SJCRH30 (cell line): ENCODE results near the gene ARL3. TPM values are rescaled to one million over a fixed set of nuclear protein-coding genes. Genes with fewer than 3 reads are reported as not detected.
A peak's percentile ranks its signal among the peaks of the same experiment; 100 is the strongest.

ENCODE experiments used
- DNase-seq, 2 experiments: peaks; one replicate each; pipeline ENCODE4 v3.0.0-alpha.2; 2015 to 2020
- H3K27ac ChIP-seq: fragments of 250-450 bp; sonication (Bioruptor Pico); 2 replicates; pipeline ENCODE4 v1.5.1; 2020; ENCODE audit warnings: mild to moderate bottlenecking, moderate library complexity
- H3K27me3 ChIP-seq: fragments of 250-450 bp; sonication (Bioruptor Pico); 2 replicates; pipeline ENCODE4 v1.5.1; 2020; ENCODE audit warnings: mild to moderate bottlenecking, moderate library complexity
- H3K36me3 ChIP-seq: fragments of 250-450 bp; sonication (Bioruptor Pico); 2 replicates; pipeline ENCODE4 v1.5.1; 2020; ENCODE audit warnings: mild to moderate bottlenecking, moderate library complexity
- H3K4me1 ChIP-seq: fragments of 250-450 bp; sonication (Bioruptor Pico); 2 replicates; pipeline ENCODE4 v1.5.1; 2020; ENCODE audit warnings: mild to moderate bottlenecking, moderate library complexity
- H3K4me3 ChIP-seq: fragments of 250-450 bp; sonication (Bioruptor Pico); 2 replicates; pipeline ENCODE4 v1.5.1; 2020; ENCODE audit warnings: mild to moderate bottlenecking, moderate library complexity
- H3K9me3 ChIP-seq: fragments of 250-450 bp; sonication (Bioruptor Pico); replicated peaks from 2 replicates; pipeline ENCODE4 v1.5.1; 2020; ENCODE audit warnings: mild to moderate bottlenecking, moderate library complexity
- total RNA-seq: library from RNA; depleted of rRNA; stranded (reverse); fragments of >200 nt; shearing (Covaris generic); gene quantifications from 2 replicates; pipeline ENCODE4 v1.2.3, GENCODE V29; 2014

ARL3 gene
- total RNA-seq, 1 experiment from 2014 or later, result 17.6 TPM

DNA sequence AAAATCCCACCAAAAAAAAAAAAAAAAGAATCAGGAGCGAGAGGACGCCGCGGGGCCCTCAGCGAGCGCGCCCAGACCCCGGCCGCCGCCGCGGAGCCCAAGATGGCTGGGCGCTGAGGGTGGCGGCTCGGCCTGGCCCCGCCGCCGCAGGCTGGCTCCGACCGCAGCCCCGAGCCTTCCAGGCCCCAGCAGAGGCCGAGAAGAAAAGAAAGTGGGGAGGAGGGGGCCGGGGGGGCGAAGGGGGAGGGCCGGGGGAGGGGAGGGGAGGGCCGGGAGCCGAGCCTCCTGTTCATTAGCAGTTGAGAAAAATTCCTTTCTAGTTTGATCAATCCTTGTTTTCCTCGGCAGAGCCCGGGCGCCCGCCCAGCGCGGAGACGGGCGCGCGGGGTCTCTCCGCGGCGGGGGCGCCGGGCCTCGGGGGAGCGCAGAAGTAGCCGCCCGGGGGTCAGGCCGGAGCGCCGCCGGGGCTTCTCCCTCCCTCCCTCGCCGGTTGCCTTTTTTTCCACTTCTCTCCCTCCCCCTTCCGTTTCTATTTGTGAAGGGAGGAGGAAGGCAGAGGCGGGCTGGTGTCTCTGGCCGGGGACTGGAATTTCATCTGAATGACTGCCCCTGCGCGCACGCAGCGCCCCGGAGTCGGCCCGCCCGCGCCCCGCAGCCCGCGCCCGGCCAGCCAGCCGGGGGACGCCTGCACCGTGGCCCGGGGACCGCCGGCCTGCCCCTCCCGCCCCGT, 70.7 kb downstream of the ARL3 start:
- Histone ChIP-seq H3K4me1 (peaks cover 17% of the 10 kb centered on the region), H3K9me3 (no peaks in the 10 kb centered on the region), H3K4me3 (peak overlapping the region; percentile 86), H3K27me3 (no peaks in the 10 kb centered on the region), H3K27ac (peak overlapping the region; percentile 80), H3K36me3 (0 out of 2 replicates have a peak, but pooled peaks cover 2% of the 10 kb centered on the region)
- DNase-seq, result peak; percentile 75 to 77

DNA sequence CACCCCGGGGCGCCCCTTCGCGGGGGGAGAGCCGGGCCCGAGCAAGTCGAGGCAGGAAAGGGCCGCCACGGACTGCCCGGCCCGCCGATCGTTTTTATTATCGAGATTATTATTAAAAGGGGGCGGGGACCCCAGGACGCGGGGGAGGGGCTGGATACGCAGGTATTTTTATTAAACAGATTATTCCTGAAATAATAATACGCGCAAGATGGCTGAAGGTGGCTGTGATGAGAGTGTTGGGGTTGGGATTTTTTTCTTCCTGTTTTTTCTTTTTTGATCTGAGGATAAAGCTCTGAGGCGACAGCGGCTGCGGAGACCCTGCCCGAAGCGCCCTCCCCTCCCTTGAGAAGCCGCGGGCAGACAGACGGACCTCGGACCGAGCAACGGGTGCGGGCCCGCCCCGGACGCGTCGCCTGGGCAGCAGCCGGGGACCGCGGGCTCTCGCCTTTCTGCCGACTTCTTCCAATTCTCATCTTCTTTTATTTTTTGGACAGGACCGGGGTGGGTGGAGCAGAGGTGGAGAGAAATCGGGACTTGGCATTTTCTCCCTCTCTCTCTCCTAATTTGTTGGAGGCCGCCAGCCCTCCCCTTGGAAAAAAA, 71.4 kb downstream of the ARL3 start:
- H3K27ac ChIP-seq, result peak overlapping the region; percentile 80
- peak overlapping the region; percentile 86 for H3K4me3 ChIP-seq

DNA sequence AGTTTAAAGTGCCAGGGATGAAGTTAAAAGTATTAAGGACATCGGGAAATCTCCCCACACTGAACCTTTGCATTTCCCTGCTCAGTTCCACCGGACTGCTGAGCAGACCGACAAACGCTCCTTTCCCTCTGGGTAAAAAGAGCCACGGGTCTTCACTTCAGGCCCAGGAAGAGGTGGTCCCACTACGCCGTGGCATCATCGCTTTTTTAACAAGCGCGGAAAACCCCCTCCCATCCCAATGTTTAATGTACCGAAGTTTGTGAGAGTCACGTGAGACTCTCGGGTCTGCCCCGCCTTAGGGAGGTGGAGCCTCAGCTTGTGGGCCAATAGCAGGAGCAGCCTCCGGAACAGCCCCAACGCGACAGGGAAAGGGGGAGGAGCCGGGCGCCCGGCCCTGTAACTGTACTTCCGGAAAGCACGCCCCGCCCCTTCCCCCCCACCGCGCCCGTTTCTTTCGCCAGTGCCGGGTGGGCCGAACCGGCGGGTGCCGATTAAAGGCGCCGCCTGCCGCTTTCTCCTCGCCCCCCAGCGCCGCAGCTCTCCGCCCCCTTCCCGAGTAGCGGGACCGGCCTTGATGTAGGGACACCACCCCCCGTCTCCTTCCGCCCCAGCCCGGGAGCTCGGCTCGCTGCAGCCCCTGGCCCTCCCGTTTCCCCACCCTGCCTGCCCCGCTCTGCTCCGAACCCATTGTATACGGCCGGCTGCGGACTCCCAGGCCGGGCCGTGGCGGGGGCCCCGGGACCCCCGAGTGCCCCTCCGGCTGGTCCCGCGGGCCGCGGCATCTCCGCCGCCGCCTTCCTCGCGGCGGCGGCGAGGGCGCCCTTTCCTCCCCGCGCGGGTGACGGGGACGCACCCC, 72.1 kb downstream of the ARL3 start:
- H3K4me3 ChIP-seq, result peak overlapping the region; percentile 86
- H3K27me3 ChIP-seq, result no peaks in the 10 kb centered on the region
- no peaks in the 10 kb centered on the region for H3K9me3 ChIP-seq
- H3K27ac ChIP-seq, result peak overlapping the region; percentile 80
- DNase-seq, result peak; percentile 99
- H3K36me3 ChIP-seq, result no peaks in the 10 kb centered on the region
- H3K4me1 ChIP-seq, result peaks cover 5% of the 10 kb centered on the region; the same call in 1 of the 2 replicates

More for the DNA sequence above, 71.4 kb downstream of the ARL3 start:
- no peaks in the 10 kb centered on the region for H3K27me3 ChIP-seq
- no peaks in the 10 kb centered on the region for H3K9me3 ChIP-seq
- H3K36me3 ChIP-seq, result 0 out of 2 replicates have a peak, but pooled peaks cover 2% of the 10 kb centered on the region
- H3K4me1 ChIP-seq, result peaks cover 10% of the 10 kb centered on the region
- peak; percentile 38 to 52 for DNase-seq

DNA sequence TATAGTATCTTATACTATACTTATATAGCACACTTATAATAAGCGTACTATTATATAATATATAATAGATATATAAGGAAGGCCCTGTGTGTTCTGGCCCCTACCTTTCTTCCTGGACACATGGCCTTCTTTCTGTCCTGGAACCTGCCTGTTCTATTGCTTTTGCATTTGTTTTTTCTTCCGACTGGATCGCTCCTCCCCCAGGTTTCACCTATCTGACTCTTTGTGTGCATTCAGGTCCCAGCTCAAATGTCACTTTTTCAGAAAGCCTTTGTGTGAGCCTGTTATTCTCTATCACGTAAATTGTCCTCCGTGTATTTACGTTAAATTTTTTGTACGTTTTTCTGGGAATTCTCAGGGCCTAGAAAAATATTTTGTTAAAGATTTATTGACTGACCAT, 72.8 kb downstream of the ARL3 start:
- H3K9me3 ChIP-seq, result no peaks in the 10 kb centered on the region
- DNase-seq, result no peak
- H3K27ac ChIP-seq, result peak overlapping the region; percentile 80; the same call in 1 of the 2 replicates
- H3K27me3 ChIP-seq, result no peaks in the 10 kb centered on the region
- peak overlapping the region; percentile 86 for H3K4me3 ChIP-seq
- no peaks in the 10 kb centered on the region for H3K4me1 ChIP-seq
- no peaks in the 10 kb centered on the region for H3K36me3 ChIP-seq

DNA sequence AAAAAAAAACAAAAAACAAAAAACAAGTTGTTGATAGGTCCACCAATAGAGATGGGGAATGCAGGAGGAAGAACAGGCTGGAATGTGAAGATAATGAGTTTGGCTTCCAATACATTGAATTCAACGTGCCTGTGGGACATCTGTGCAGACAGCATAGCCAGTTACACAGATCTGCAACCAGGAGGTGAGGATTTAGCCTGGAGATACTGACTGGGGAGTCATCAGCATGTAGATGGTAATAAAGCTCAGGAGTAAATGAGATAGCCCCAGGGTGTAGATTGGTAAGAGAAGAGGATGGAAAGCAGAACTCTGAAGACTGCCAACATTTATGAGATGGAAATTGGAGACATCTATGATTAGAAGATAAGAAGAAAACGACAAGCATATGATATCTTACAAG, 74.7 kb downstream of the ARL3 start:
- Histone ChIP-seq H3K9me3 (no peaks in the 10 kb centered on the region), H3K27me3 (no peaks in the 10 kb centered on the region), H3K27ac (no peak overlapping the region), H3K4me1 (no peaks in the 10 kb centered on the region), H3K4me3 (no peak overlapping the region), H3K36me3 (no peaks in the 10 kb centered on the region)
- DNase-seq, result no peak

DNA sequence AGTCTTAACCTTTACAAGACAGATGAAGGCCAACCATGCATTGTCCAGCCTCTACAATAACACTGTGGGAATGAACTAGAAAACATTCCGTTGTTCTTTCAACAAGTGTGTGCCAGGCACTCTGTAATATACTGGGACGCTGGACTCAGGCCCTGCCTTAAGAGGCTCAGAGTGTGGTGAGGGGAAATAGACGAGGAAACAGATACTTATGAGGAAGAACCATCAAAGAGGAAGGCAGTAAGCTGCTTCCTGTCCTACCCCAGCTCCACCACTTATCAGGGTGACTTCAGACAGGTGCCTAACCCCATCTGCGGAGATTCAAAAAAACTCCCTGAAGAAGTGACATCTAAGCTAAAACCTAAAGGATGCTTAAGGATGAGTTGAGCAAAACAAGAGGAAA, 78.8 kb downstream of the ARL3 start:
- Histone ChIP-seq H3K27ac (no peak overlapping the region), H3K4me3 (no peak overlapping the region), H3K9me3 (no peaks in the 10 kb centered on the region), H3K36me3 (no peaks in the 10 kb centered on the region), H3K4me1 (peaks cover 12% of the 10 kb centered on the region), H3K27me3 (no peaks in the 10 kb centered on the region)
- DNase-seq, result no peak

DNA sequence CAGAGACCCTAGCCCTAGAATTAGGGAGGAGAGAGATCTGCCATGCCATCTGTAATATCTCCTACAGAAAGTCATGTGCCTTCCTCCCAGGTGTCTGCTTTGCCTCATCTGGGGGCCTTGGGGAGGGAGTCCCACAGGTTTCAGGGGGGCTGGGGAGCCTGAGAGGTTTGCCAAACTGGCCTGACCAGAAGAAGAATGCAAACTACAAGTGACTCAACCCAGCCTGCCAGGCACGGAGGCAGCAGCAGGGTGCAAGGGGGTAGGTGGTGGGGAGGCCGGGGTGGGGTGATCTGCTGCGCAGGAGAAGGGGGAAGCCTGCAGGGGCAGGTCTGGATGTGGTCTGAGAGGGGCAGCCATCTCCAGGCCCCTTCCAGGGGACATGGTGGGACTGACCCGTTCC, 79.5 kb downstream of the ARL3 start:
- H3K27ac ChIP-seq, result no peak overlapping the region

DNA sequence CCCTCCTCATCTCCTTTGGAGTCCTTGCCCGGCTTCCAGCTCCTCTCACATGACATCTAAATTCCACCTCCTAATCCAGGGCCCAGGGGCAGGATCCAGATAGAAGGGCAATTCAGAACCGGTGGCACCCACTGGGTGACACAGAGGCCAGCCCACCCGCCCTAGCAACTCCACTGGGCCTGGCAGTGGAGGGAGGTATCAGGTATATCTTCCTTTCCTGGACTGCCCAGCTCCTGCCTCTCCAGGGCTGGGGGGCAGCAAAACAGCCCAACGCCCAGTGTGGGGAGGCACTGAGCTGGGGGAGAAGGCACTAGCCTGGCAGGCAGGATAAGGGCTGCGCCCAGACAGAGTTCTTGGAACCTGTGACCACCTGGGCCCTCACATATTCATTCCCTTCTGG, 80.3 kb downstream of the ARL3 start:
- no peak for DNase-seq
- no peaks in the 10 kb centered on the region for H3K9me3 ChIP-seq
- no peaks in the 10 kb centered on the region for H3K36me3 ChIP-seq
- H3K4me3 ChIP-seq, result no peak overlapping the region
- no peak overlapping the region for H3K27ac ChIP-seq
- H3K4me1 ChIP-seq, result peaks cover 27% of the 10 kb centered on the region
- H3K27me3 ChIP-seq, result no peaks in the 10 kb centered on the region

More for the DNA sequence above, 79.5 kb downstream of the ARL3 start:
- Histone ChIP-seq H3K4me3 (no peak overlapping the region), H3K9me3 (no peaks in the 10 kb centered on the region), H3K27me3 (no peaks in the 10 kb centered on the region), H3K36me3 (no peaks in the 10 kb centered on the region), H3K4me1 (peaks cover 19% of the 10 kb centered on the region)
- DNase-seq, result no peak

DNA sequence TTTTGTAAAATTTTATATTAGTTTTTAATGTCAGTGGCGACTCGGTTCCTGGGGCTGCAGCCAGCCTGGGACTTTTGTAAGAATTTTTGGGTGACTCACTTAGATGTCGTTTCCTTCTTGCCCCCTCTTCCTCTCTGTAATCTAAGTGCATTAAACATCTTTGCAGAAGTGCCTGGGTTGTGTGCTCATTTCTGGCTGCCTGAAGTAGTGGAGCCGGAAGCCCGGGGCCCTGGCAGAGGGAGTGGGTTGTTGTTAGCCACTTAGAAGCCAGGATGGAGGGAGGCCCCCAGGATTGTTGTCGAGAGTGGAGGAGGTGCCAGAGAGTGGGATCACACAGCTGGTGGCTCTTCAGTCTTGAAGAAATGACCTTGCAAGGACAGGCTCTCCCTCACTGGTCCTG, 80.9 kb downstream of the ARL3 start:
- Histone ChIP-seq H3K4me3 (no peak overlapping the region), H3K36me3 (no peaks in the 10 kb centered on the region), H3K27me3 (no peaks in the 10 kb centered on the region), H3K4me1 (peaks cover 33% of the 10 kb centered on the region), H3K9me3 (no peaks in the 10 kb centered on the region), H3K27ac (no peak overlapping the region)
- no peak for DNase-seq

DNA sequence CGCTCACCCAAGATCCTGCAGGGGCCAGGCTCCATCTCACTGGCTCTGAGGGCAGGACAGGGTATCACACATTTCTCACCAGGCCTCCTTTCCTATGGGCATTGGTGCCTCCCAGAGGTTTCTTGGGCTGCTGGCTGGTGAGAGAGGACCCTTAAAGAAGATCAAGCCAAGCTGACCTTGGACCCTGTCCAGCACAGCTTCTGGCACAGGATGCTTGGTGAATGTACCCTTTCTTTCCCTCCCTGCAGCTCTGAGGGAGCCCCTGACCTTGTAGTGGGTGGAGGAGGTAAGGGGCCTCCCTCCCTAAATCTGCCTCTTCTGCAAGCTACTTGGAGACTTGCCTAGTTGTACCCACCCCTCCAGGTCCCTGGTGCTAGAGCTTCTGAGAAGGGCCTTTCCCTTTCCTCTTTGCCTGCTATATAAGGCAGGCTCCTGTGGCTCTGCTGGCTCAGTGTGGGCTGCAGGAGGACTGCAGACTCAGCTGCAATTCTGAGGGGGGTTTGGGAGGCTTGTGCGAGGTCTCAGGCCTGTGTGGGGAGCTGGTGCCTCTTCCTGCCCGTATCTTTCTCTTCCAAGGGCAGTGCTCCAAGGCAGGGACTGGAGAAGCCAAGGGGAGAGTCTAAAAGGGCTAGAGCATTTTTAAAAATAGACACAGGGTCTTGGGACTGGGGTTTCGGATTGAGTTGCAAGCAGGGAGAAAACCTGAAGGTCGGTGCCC, 81.6 kb downstream of the ARL3 start:
- H3K36me3 ChIP-seq, result no peaks in the 10 kb centered on the region
- no peak for DNase-seq
- no peaks in the 10 kb centered on the region for H3K27me3 ChIP-seq
- H3K4me3 ChIP-seq, result no peak overlapping the region
- H3K4me1 ChIP-seq, result peaks cover 40% of the 10 kb centered on the region
- H3K9me3 ChIP-seq, result no peaks in the 10 kb centered on the region
- H3K27ac ChIP-seq, result no peak overlapping the region

DNA sequence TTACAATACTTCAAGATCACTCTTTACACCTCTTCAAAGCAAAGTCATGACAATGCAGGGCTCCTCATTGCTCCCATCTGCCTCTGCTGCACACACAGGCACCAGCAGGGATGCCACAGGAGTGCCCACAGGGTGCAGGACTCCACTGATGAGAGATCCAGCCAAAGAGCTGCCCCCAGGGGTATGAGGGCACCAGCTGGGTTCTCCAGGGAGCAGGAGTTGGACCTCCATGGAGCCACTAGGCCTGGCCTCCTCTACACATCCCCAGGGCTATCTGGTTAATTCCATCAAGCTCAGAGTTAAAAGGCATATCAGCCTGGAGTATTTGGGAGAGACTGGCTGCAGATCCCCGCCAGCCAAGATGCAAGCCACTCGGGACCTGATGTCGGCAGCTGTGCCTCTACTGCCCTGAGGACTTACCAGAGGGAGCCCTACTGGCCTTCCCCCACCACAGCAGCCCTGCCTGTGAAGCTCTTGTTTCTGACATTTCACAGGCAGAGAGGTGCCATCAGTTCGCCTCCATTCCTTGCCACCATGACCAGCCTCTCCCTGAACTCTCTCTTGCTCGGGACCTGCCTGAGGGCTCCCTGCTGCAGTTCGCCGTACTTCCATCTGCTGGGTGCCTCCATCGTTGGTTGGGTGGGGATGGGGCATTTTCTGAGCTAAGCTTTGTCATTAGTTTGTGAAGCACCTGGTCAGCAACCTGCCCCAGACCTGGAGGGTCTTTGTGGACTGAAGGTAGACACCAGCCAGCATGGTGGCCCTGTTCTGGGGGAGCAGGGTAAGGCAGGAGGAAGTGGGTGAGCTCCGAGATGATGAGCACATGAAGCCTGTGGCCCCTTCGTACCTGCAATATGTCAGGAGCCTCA, 82.4 kb downstream of the ARL3 start:
- H3K9me3 ChIP-seq, result no peaks in the 10 kb centered on the region
- H3K27ac ChIP-seq, result no peak overlapping the region
- H3K36me3 ChIP-seq, result no peaks in the 10 kb centered on the region
- no peak for DNase-seq
- no peak overlapping the region for H3K4me3 ChIP-seq
- H3K27me3 ChIP-seq, result no peaks in the 10 kb centered on the region
- peaks cover 48% of the 10 kb centered on the region for H3K4me1 ChIP-seq

DNA sequence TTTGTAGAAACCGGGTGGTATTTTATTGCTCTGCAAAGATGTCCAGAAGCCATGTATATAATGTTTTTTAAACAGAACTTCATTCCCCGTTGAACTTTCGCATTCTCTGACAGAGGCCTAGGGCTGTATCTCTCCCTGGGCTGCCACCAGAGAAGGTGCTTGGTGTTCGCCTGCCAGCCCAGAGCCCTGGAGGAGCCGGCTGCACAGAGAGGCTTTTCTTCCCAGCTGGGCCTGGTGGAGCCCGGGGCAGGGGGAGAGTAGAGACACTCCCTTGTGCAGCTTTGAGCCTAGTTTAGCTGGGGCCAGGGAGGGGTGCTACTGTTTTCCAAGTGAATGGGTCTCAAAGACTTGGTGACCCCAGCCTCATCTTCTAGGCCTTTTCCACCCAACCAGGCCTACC, 83.5 kb downstream of the ARL3 start:
- H3K4me3 ChIP-seq, result no peak overlapping the region
- H3K9me3 ChIP-seq, result no peaks in the 10 kb centered on the region
- no peak for DNase-seq
- no peaks in the 10 kb centered on the region for H3K36me3 ChIP-seq
- H3K27ac ChIP-seq, result peak overlapping the region; percentile 90; the same call in 1 of the 2 replicates
- no peaks in the 10 kb centered on the region for H3K27me3 ChIP-seq
- H3K4me1 ChIP-seq, result peaks cover 59% of the 10 kb centered on the region

DNA sequence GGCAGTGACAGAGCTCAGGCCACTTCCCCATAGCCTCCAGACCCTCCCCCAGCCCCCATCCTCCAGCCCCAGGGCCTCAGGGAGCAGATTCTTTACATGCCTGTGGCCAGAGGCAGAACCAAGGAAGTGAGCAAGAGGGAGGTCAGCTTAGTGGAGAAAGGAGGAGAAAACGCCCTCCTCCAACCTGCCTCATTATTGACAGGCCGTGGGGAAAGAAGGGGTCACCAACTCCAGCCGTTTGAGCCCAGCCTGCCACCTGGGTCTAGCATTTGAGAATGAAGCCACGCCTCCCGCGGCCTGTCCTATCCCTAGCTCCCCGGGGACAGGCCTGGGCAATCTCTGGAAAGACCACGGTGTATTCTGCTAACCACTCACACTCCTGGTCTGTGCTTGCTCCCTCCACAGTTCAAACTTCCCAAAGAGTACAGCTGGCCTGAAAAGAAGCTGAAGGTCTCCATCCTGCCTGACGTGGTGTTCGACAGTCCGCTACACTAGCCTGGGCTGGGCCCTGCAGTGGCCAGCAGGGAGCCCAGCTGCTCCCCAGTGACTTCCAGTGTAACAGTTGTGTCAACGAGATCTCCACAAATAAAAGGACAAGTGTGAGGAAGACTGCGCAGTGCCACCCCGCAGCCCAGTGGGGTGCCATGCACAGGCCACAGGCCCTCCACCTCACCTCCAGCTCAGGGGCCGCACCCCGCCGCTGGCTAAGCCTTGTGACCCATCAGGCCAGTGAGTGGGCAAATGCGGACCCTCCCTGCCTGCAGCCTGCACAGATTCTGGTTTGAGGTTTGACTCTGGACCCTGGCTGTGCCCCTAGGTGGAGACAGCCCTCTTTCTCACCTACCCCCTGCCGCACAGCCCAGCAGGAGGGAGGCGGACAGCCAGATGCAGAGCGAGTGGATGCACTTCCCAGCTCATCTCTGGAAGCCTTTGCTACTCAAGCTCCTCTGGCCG, 84.3 kb downstream of the ARL3 start:
- H3K4me3 ChIP-seq, result no peak overlapping the region
- no peaks in the 10 kb centered on the region for H3K9me3 ChIP-seq
- H3K27me3 ChIP-seq, result no peaks in the 10 kb centered on the region
- peaks cover 60% of the 10 kb centered on the region for H3K4me1 ChIP-seq
- peak overlapping the region; percentile 90 for H3K27ac ChIP-seq
- DNase-seq, result peak; percentile 88 to 92
- H3K36me3 ChIP-seq, result no peaks in the 10 kb centered on the region
